Measurements from ENCODE around the gene COL26A1. TPM values are rescaled to one million over a fixed set of nuclear protein-coding genes. Genes with fewer than 3 reads are reported as not detected.

The COL26A1 gene
- polyA plus RNA-seq (2013, experiment 1 of 2) = 32.0 TPM
- 34.7 TPM for polyA plus RNA-seq (2013, experiment 2 of 2)

- H3K9me3 ChIP-seq (ENCODE audit: insufficient read depth, low read depth, low read length) = no peaks in the 10 kb centered on the region
- H3K27ac ChIP-seq (ENCODE audit: low read depth, low read length) = peak within 1 kb of the TSS; percentile 80
- peak within 1 kb of the TSS; percentile 92 for H3K4me3 ChIP-seq (ENCODE audit: low read length)
- H3K27me3 ChIP-seq (ENCODE audit: insufficient read depth, low read length) = peaks cover 6% of the 10 kb centered on the region; the same call in 1 of the 2 replicates
- peaks cover 3% of the 10 kb centered on the region; the same call in 1 of the 2 replicates for H3K36me3 ChIP-seq (ENCODE audit: insufficient read depth, low read length)
- 2% methylated on average over 75 of the region's 76 CpGs for WGBS
- H3K4me1 ChIP-seq (ENCODE audit: insufficient read depth, low read length) = no peaks in the 10 kb centered on the region
- H3K9ac ChIP-seq (ENCODE audit: low read depth, low read length) = peak within 1 kb of the TSS; percentile 99
Observed at GRCh38 chr7:101362334-101363195, at the start of gene COL26A1. Gene COL26A1 (plus strand): TSS chr7:101362875. CDS start chr7:101363033, 158 bp downstream.

GRCh38 chr7:101315336-101315735 lies 47.3 kb upstream of the COL26A1 start:
- peaks cover 56% of the 10 kb centered on the region for H3K36me3 ChIP-seq (ENCODE audit: insufficient read depth, low read length)
- WGBS = 0% methylated on average over 1 of the region's 1 CpG
- no peaks in the 10 kb centered on the region for H3K4me1 ChIP-seq (ENCODE audit: insufficient read depth, low read length)
- no peaks in the 10 kb centered on the region for H3K9me3 ChIP-seq (ENCODE audit: insufficient read depth, low read depth, low read length)
- no peak overlapping the region for H3K4me3 ChIP-seq (ENCODE audit: low read length)
- H3K9ac ChIP-seq (ENCODE audit: low read depth, low read length) = no peak overlapping the region
- H3K27me3 ChIP-seq (ENCODE audit: insufficient read depth, low read length) = no peaks in the 10 kb centered on the region
- H3K27ac ChIP-seq (ENCODE audit: low read depth, low read length) = peak overlapping the region; percentile 32; the same call in 1 of the 2 replicates

- 85% methylated on average over 5 of the region's 5 CpGs for WGBS
- Histone ChIP-seq H3K9me3 (ENCODE audit: insufficient read depth, low read depth, low read length) (no peaks in the 10 kb centered on the region), H3K4me1 (ENCODE audit: insufficient read depth, low read length) (peaks cover 5% of the 10 kb centered on the region; the same call in 1 of the 2 replicates), H3K36me3 (ENCODE audit: insufficient read depth, low read length) (peaks cover 31% of the 10 kb centered on the region), H3K9ac (ENCODE audit: low read depth, low read length) (no peak overlapping the region), H3K27ac (ENCODE audit: low read depth, low read length) (no peak overlapping the region), H3K27me3 (ENCODE audit: insufficient read depth, low read length) (no peaks in the 10 kb centered on the region), H3K4me3 (ENCODE audit: low read length) (no peak overlapping the region)
Observed at GRCh38 chr7:101319401-101319800, 43.3 kb upstream of the COL26A1 start.

GRCh38 chr7:101321491-101322401 lies 40.9 kb upstream of the COL26A1 start, which contains the start of gene IFT22:
Gene IFT22 (minus strand): TSS chr7:101321812. CDS start chr7:101321709, 103 bp downstream.
- Histone ChIP-seq H3K4me3 (ENCODE audit: low read length) (peak within 1 kb of the TSS; percentile 82), H3K4me1 (ENCODE audit: insufficient read depth, low read length) (peaks cover 5% of the 10 kb centered on the region; the same call in 1 of the 2 replicates), H3K9ac (ENCODE audit: low read depth, low read length) (peak within 1 kb of the TSS; percentile 96), H3K27ac (ENCODE audit: low read depth, low read length) (peak within 1 kb of the TSS; percentile 87), H3K9me3 (ENCODE audit: insufficient read depth, low read depth, low read length) (no peaks in the 10 kb centered on the region), H3K27me3 (ENCODE audit: insufficient read depth, low read length) (no peaks in the 10 kb centered on the region), H3K36me3 (ENCODE audit: insufficient read depth, low read length) (peaks cover 12% of the 10 kb centered on the region)
- WGBS = 1% methylated on average over 67 of the region's 69 CpGs

DNA sequence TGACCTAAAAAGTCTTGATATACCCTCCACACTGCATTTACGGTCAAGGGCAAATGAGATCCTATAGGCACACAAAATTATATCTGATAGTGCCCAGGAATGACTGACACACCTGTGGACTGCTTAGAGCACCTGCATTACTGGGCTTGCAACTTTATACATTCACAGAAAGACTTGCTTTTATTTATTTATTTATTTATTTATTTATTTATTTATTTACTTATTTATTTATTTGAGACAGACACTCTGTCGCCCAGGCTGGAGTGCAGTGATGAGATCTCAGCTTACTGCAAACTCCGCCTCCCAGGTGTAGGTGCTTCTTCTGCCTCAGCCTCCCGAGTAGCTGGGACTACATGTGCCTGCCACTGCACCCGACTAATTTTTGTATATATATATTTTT lies 34.5 kb upstream of the COL26A1 start:
- no peak overlapping the region for H3K27ac ChIP-seq (ENCODE audit: low read depth, low read length)
- H3K27me3 ChIP-seq (ENCODE audit: insufficient read depth, low read length) = no peaks in the 10 kb centered on the region
- no peak overlapping the region for H3K9ac ChIP-seq (ENCODE audit: low read depth, low read length)
- H3K36me3 ChIP-seq (ENCODE audit: insufficient read depth, low read length) = no peaks in the 10 kb centered on the region
- H3K9me3 ChIP-seq (ENCODE audit: insufficient read depth, low read depth, low read length) = no peaks in the 10 kb centered on the region
- H3K4me3 ChIP-seq (ENCODE audit: low read length) = no peak overlapping the region
- no peaks in the 10 kb centered on the region for H3K4me1 ChIP-seq (ENCODE audit: insufficient read depth, low read length)
- 97% methylated on average over 5 of the region's 5 CpGs for WGBS

- no peaks in the 10 kb centered on the region for H3K27me3 ChIP-seq (ENCODE audit: insufficient read depth, low read length)
- no peak overlapping the region for H3K4me3 ChIP-seq (ENCODE audit: low read length)
- 86% methylated on average over 15 of the region's 15 CpGs for WGBS
Observed at GRCh38 chr7:101330011-101330484, 32.6 kb upstream of the COL26A1 start.

DNA sequence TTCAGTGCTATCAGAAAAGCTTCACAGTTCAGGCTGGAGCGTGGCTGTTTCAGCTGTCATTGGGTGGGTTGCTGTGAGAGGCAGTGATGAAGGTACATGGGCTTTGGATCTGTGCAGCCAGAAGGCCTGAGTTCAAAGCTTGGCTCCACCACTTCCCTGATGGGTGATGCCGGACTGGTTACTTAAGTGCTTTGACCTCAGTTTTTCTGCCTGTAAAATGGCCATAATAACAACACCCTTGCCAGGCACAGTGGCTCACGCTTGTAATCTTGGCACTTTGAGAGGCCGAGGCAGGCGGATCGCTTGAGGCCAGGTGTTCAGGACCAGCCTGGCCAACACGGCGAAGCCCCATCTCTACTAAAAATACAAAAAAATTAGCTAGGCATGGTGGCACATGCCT lies 30.6 kb upstream of the COL26A1 start:
- no peak overlapping the region for H3K4me3 ChIP-seq (ENCODE audit: low read length)
- no peaks in the 10 kb centered on the region for H3K4me1 ChIP-seq (ENCODE audit: insufficient read depth, low read length)
- no peak overlapping the region for H3K9ac ChIP-seq (ENCODE audit: low read depth, low read length)
- WGBS = 95% methylated on average over 8 of the region's 8 CpGs
- H3K9me3 ChIP-seq (ENCODE audit: insufficient read depth, low read depth, low read length) = no peaks in the 10 kb centered on the region
- no peaks in the 10 kb centered on the region for H3K27me3 ChIP-seq (ENCODE audit: insufficient read depth, low read length)
- H3K36me3 ChIP-seq (ENCODE audit: insufficient read depth, low read length) = no peaks in the 10 kb centered on the region
- no peak overlapping the region for H3K27ac ChIP-seq (ENCODE audit: low read depth, low read length)

More at GRCh38 chr7:101330011-101330484, 32.6 kb upstream of the COL26A1 start:
- no peaks in the 10 kb centered on the region for H3K9me3 ChIP-seq (ENCODE audit: insufficient read depth, low read depth, low read length)
- H3K27ac ChIP-seq (ENCODE audit: low read depth, low read length) = no peak overlapping the region
- H3K36me3 ChIP-seq (ENCODE audit: insufficient read depth, low read length) = no peaks in the 10 kb centered on the region
- H3K4me1 ChIP-seq (ENCODE audit: insufficient read depth, low read length) = no peaks in the 10 kb centered on the region
- H3K9ac ChIP-seq (ENCODE audit: low read depth, low read length) = no peak overlapping the region

DNA sequence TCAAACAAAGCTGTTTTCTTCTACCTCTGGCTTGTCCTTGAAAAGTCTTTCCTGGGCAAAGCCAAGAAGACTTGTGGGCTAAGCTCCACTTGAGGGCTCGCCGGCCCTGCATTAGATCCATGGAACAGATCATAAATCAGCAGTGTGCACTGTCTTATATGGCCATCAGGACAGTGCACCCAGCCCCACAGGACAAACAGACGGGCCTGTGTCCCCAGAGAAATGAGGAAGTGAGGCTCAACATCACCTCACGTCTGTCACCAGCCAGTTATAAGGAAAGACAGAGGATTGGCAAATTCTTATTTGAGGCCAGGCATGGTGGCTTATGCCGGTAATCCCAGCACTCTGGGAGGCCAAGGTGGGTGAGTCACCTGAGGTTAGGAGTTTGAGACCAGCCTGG lies 28.8 kb upstream of the COL26A1 start:
- H3K4me1 ChIP-seq (ENCODE audit: insufficient read depth, low read length) = no peaks in the 10 kb centered on the region

GRCh38 chr7:101340379-101340778 lies 22.3 kb upstream of the COL26A1 start:
- no peaks in the 10 kb centered on the region for H3K36me3 ChIP-seq (ENCODE audit: insufficient read depth, low read length)
- no peak overlapping the region for H3K9ac ChIP-seq (ENCODE audit: low read depth, low read length)
- H3K9me3 ChIP-seq (ENCODE audit: insufficient read depth, low read depth, low read length) = no peaks in the 10 kb centered on the region
- H3K4me1 ChIP-seq (ENCODE audit: insufficient read depth, low read length) = no peaks in the 10 kb centered on the region
- no peak overlapping the region for H3K27ac ChIP-seq (ENCODE audit: low read depth, low read length)
- no peaks in the 10 kb centered on the region for H3K27me3 ChIP-seq (ENCODE audit: insufficient read depth, low read length)
- H3K4me3 ChIP-seq (ENCODE audit: low read length) = no peak overlapping the region
- 86% methylated on average over 14 of the region's 14 CpGs for WGBS

More for the DNA sequence above, 28.8 kb upstream of the COL26A1 start:
- H3K9me3 ChIP-seq (ENCODE audit: insufficient read depth, low read depth, low read length) = no peaks in the 10 kb centered on the region
- no peak overlapping the region for H3K9ac ChIP-seq (ENCODE audit: low read depth, low read length)
- H3K4me3 ChIP-seq (ENCODE audit: low read length) = no peak overlapping the region
- H3K27ac ChIP-seq (ENCODE audit: low read depth, low read length) = no peak overlapping the region
- no peaks in the 10 kb centered on the region for H3K27me3 ChIP-seq (ENCODE audit: insufficient read depth, low read length)
- H3K36me3 ChIP-seq (ENCODE audit: insufficient read depth, low read length) = no peaks in the 10 kb centered on the region
- WGBS = 92% methylated on average over 5 of the region's 5 CpGs

DNA sequence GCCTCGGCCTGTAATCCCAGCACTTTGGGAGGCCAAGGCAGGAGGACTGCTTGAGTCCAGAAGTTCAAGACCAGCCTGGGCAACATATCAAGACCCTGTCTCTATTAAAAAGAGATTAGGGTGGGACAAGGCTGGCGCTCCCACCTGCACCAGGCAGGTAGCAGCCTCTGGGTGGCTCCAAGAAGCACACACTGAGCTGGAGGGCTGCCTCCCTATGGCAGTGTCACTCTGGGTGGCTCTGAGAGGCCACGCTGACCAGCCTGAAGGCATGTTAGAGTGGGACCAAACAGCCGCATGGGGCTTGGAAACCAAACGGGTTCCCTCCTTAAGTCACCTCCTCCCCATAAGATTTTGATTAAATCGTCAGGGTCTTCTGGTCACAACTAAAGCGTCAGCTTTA lies 19.8 kb upstream of the COL26A1 start:
- no peak overlapping the region for H3K4me3 ChIP-seq (ENCODE audit: low read length)
- H3K27me3 ChIP-seq (ENCODE audit: insufficient read depth, low read length) = no peaks in the 10 kb centered on the region
- H3K4me1 ChIP-seq (ENCODE audit: insufficient read depth, low read length) = no peaks in the 10 kb centered on the region
- 85% methylated on average over 7 of the region's 7 CpGs for WGBS
- H3K27ac ChIP-seq (ENCODE audit: low read depth, low read length) = no peak overlapping the region
- H3K36me3 ChIP-seq (ENCODE audit: insufficient read depth, low read length) = no peaks in the 10 kb centered on the region
- H3K9ac ChIP-seq (ENCODE audit: low read depth, low read length) = no peak overlapping the region
- H3K9me3 ChIP-seq (ENCODE audit: insufficient read depth, low read depth, low read length) = no peaks in the 10 kb centered on the region
